T47D (cell line): ENCODE measurements around the gene ITGAD.

Source experiments
- DNase-seq, 2 experiments: peaks; one replicate each; pipeline versions ENCODE4 v3.0.0 to v3.0.0-alpha.2; 2011 to 2012; ENCODE audit warnings: low read depth in 1 of 2, low spot score in 1 of 2
- JUND ChIP-seq: IDR thresholded peaks from 2 replicates; pipeline ENCODE4 v1.6.1; 2012; ENCODE audit warnings: low read depth
- in situ Hi-C: cut with HindIII; loops from 2 replicates; pipeline ENCODE4 v1.10.0; 2016; ENCODE audit warnings: low sequenced_read_pairs, low pct_unique_long_range_greater_than_20kb

Gene ITGAD

GRCh38 chr16:31393056-31393455 is at the start of gene ITGAD:
ITGAD (plus strand) TSS chr16:31393335; CDS start chr16:31393361, 26 bp downstream.
- DNase-seq = no peak
- TF ChIP-seq JUND = no peak
- in situ Hi-C loops = no loop called here

GRCh38 chr16:31344712-31345111 is 48.4 kb upstream of the ITGAD start:
- TF ChIP-seq JUND = no peak
- no peak for DNase-seq
- in situ Hi-C loops = no loop called here

GRCh38 chr16:31347445-31347844 is 45.7 kb upstream of the ITGAD start:
- no peak for TF ChIP-seq JUND
- no peak for DNase-seq
- in situ Hi-C loops = no loop called here

GRCh38 chr16:31348579-31348978 is 44.6 kb upstream of the ITGAD start:
- TF ChIP-seq JUND = no peak
- in situ Hi-C loops = no loop called here
- DNase-seq = no peak

GRCh38 chr16:31350275-31351005 is 42.7 kb upstream of the ITGAD start:
- DNase-seq = no peak
- TF ChIP-seq JUND = no peak
- in situ Hi-C loops = no loop called here

- TF ChIP-seq JUND = no peak
- in situ Hi-C loops = no loop called here
- DNase-seq = no peak
These were observed 41.7 kb upstream of the ITGAD start for GRCh38 chr16:31351246-31351941.

GRCh38 chr16:31351942-31352325 is 41.2 kb upstream of the ITGAD start:
- no peak for TF ChIP-seq JUND
- in situ Hi-C loops = no loop called here
- no peak for DNase-seq

- DNase-seq = no peak
- no peak for TF ChIP-seq JUND
- in situ Hi-C loops = no loop called here
These were observed 40.6 kb upstream of the ITGAD start for GRCh38 chr16:31352376-31353115.

- DNase-seq = no peak
These were observed 38.5 kb upstream of the ITGAD start, which contains the start of gene ITGAX for GRCh38 chr16:31354394-31355291. ITGAX (plus strand) TSS chr16:31355176; CDS start chr16:31355255, 79 bp downstream.

GRCh38 chr16:31355431-31356100 is 37.6 kb upstream of the ITGAD start:
- no peak for DNase-seq
- in situ Hi-C loops = no loop called here

More at GRCh38 chr16:31354394-31355291, 38.5 kb upstream of the ITGAD start, which contains the start of gene ITGAX:
- in situ Hi-C loops = no loop called here
- no peak for TF ChIP-seq JUND

GRCh38 chr16:31356566-31357323 is 36.4 kb upstream of the ITGAD start:
- TF ChIP-seq JUND = no peak
- DNase-seq = no peak
- in situ Hi-C loops = no loop called here

More at GRCh38 chr16:31355431-31356100, 37.6 kb upstream of the ITGAD start:
- TF ChIP-seq JUND = no peak
